NCI-H82 (cell line): ENCODE data around the gene TMEM209.
"Not testable (repeated sequence)": the region's sequence is repeated elsewhere in the genome, so short reads cannot be mapped to it uniquely, and the experiment has no call there.

Experiments used
- DNase-seq: peaks from one replicate; lab custom pipeline; 2025; lab: John Stamatoyannopoulos, UW

The TMEM209 gene

GRCh38 chr7:130126840-130127239 is 78.4 kb downstream of the TMEM209 start:
- not testable (repeated sequence) for DNase-seq

GRCh38 chr7:130124711-130125110 is 80.5 kb downstream of the TMEM209 start:
- no peak for DNase-seq

GRCh38 chr7:130123501-130123900 is 81.7 kb downstream of the TMEM209 start:
- no peak for DNase-seq

- DNase-seq = no peak
Measured at GRCh38 chr7:130118801-130119200, 86.4 kb downstream of the TMEM209 start.

GRCh38 chr7:130118294-130118693 is 86.9 kb downstream of the TMEM209 start:
- DNase-seq = no peak

GRCh38 chr7:130114776-130115175 is 90.4 kb downstream of the TMEM209 start:
- no peak for DNase-seq
